Endothelial cell (in vitro differentiated cells): ENCODE measurements around the gene CXCL11. TPM values are rescaled to one million over a fixed set of nuclear protein-coding genes. Genes with fewer than 3 reads are reported as not detected.

ENCODE experiments used
- DNase-seq: peaks from one replicate; pipeline ENCODE4 v3.0.0; 2021; ENCODE audit warnings: low spot score
- H3K27ac Mint-ChIP-seq: one replicate; pipeline ENCODE4 v1.8.0; 2021; ENCODE audit warnings: mixed read lengths, inconsistent platforms; ENCODE audit not compliant: unreplicated experiment
- H3K27me3 Mint-ChIP-seq: one replicate; pipeline ENCODE4 v1.8.0; 2021; ENCODE audit warnings: mild to moderate bottlenecking, moderate library complexity, mixed read lengths, inconsistent platforms; ENCODE audit not compliant: unreplicated experiment
- H3K36me3 Mint-ChIP-seq: one replicate; pipeline ENCODE4 v1.8.0; 2021; ENCODE audit warnings: mild to moderate bottlenecking, low read depth, mixed read lengths, inconsistent platforms; ENCODE audit not compliant: unreplicated experiment
- H3K4me1 Mint-ChIP-seq: one replicate; pipeline ENCODE4 v1.8.0; 2021; ENCODE audit warnings: mild to moderate bottlenecking, mixed read lengths, inconsistent platforms; ENCODE audit not compliant: unreplicated experiment
- H3K4me3 Mint-ChIP-seq: one replicate; pipeline ENCODE4 v1.8.0; 2021; ENCODE audit warnings: mild to moderate bottlenecking, mixed read lengths, inconsistent platforms; ENCODE audit not compliant: unreplicated experiment
- H3K9me3 Mint-ChIP-seq: one replicate; pipeline ENCODE4 v1.8.0; 2021; ENCODE audit warnings: mixed read lengths, inconsistent platforms; ENCODE audit not compliant: unreplicated experiment
- CTCF ChIP-seq: fragments of 200-600 bp; sonication (generic); IDR thresholded peaks from one replicate; pipeline ENCODE4 v1.5.0; 2021; ENCODE audit warnings: antibody characterized with exemption; ENCODE audit not compliant: unreplicated experiment
- total RNA-seq: library from RNA; stranded (reverse); fragmentation: NEBNext Ultra II Directional; extraction: Animal tissue kit (Norgen Biotek cat#: 25700); gene quantifications from one replicate; pipeline ENCODE4 v1.2.1, GENCODE V29; 2021; ENCODE audit not compliant: unreplicated experiment

Gene CXCL11
- total RNA-seq, 1 donor from 2014 or later = not detected

- Mint-ChIP-seq H3K27ac (no peak within 1 kb of the TSS), H3K4me3 (no peak within 1 kb of the TSS), H3K9me3 (no peaks in the 10 kb centered on the region), H3K27me3 (peaks cover 1% of the 10 kb centered on the region), H3K36me3 (no peaks in the 10 kb centered on the region), H3K4me1 (no peaks in the 10 kb centered on the region)
- no peak for TF ChIP-seq CTCF
- no peak for DNase-seq
Observed at GRCh38 chr4:76074468-76074867, 38.6 kb upstream of the CXCL11 start, which contains the start of gene ART3. ART3 (plus strand) TSS chr4:76074709; CDS start chr4:76075890, 1,181 bp downstream.

- H3K27me3 Mint-ChIP-seq = no peaks in the 10 kb centered on the region
- no peak for TF ChIP-seq CTCF
- H3K4me1 Mint-ChIP-seq = no peaks in the 10 kb centered on the region
- H3K27ac Mint-ChIP-seq = no peak overlapping the region
- no peaks in the 10 kb centered on the region for H3K9me3 Mint-ChIP-seq
- no peaks in the 10 kb centered on the region for H3K36me3 Mint-ChIP-seq
- no peak overlapping the region for H3K4me3 Mint-ChIP-seq
- DNase-seq = no peak
Observed at GRCh38 chr4:76072760-76073159, 36.9 kb upstream of the CXCL11 start.

- peaks cover 5% of the 10 kb centered on the region for H3K36me3 Mint-ChIP-seq
- TF ChIP-seq CTCF = peak; percentile 84
- H3K9me3 Mint-ChIP-seq = no peaks in the 10 kb centered on the region
- H3K27ac Mint-ChIP-seq = no peak overlapping the region
- DNase-seq = peak; percentile 76
- no peaks in the 10 kb centered on the region for H3K27me3 Mint-ChIP-seq
- H3K4me1 Mint-ChIP-seq = no peaks in the 10 kb centered on the region
- H3K4me3 Mint-ChIP-seq = no peak overlapping the region
Observed at GRCh38 chr4:76067652-76068286, 31.9 kb upstream of the CXCL11 start.

- no peak for TF ChIP-seq CTCF
- no peak for DNase-seq
- Mint-ChIP-seq H3K36me3 (peaks cover 5% of the 10 kb centered on the region), H3K27me3 (no peaks in the 10 kb centered on the region), H3K4me1 (no peaks in the 10 kb centered on the region), H3K27ac (no peak overlapping the region), H3K9me3 (no peaks in the 10 kb centered on the region), H3K4me3 (no peak overlapping the region)
Observed at GRCh38 chr4:76066546-76066945, 30.7 kb upstream of the CXCL11 start.

- peaks cover 5% of the 10 kb centered on the region for H3K36me3 Mint-ChIP-seq
- no peaks in the 10 kb centered on the region for H3K9me3 Mint-ChIP-seq
- no peaks in the 10 kb centered on the region for H3K4me1 Mint-ChIP-seq
- H3K27ac Mint-ChIP-seq = no peak overlapping the region
- TF ChIP-seq CTCF = no peak
- DNase-seq = no peak
- H3K27me3 Mint-ChIP-seq = no peaks in the 10 kb centered on the region
- H3K4me3 Mint-ChIP-seq = no peak overlapping the region
Observed at GRCh38 chr4:76061982-76062381, 26.1 kb upstream of the CXCL11 start.
